ENCODE measurements around the gene GIMAP8.
"Not testable (repeated sequence)": the region's sequence is repeated elsewhere in the genome, so short reads cannot be mapped to it uniquely, and the experiment has no call there.

The GIMAP8 gene

DNA sequence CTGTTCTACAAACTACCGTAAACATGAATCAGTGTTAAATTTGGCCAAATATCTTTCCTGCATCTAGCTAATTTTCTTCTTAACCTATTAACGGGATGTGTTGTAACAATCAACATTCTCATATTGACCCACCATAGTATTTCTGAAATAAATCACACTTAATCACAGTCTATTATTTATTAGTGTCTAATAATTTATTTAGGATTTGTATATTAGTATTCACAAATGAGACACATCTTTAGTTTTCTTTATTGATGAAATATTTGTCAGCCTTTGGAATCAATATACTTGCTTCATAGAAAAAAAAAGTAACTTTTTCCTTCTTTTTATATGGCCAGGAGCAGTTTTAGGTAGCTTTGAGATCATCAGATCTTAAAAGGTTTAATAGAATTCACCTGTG is 68.9 kb downstream of the GIMAP8 start:
- no peak for DNase-seq

GRCh38 chr7:150520145-150520544 is 69.7 kb downstream of the GIMAP8 start:
- DNase-seq, result no peak

GRCh38 chr7:150522931-150523330 is 72.5 kb downstream of the GIMAP8 start:
- DNase-seq, result not testable (repeated sequence)

GRCh38 chr7:150524018-150524417 is 73.6 kb downstream of the GIMAP8 start:
- no peak for DNase-seq
